HG03354 (cell line): ENCODE results near the gene EPB41L4A.
"Not testable (repeated sequence)": the region's sequence is repeated elsewhere in the genome, so short reads cannot be mapped to it uniquely, and the experiment has no call there.

Experiments used
- ATAC-seq: cut with Tn5 transposase; IDR thresholded peaks from one replicate; pipeline ENCODE4 v1.9.1; 2021; ENCODE audit warnings: mild to moderate bottlenecking; ENCODE audit not compliant: unreplicated experiment, poor library complexity, severe bottlenecking

Gene EPB41L4A, protein sequence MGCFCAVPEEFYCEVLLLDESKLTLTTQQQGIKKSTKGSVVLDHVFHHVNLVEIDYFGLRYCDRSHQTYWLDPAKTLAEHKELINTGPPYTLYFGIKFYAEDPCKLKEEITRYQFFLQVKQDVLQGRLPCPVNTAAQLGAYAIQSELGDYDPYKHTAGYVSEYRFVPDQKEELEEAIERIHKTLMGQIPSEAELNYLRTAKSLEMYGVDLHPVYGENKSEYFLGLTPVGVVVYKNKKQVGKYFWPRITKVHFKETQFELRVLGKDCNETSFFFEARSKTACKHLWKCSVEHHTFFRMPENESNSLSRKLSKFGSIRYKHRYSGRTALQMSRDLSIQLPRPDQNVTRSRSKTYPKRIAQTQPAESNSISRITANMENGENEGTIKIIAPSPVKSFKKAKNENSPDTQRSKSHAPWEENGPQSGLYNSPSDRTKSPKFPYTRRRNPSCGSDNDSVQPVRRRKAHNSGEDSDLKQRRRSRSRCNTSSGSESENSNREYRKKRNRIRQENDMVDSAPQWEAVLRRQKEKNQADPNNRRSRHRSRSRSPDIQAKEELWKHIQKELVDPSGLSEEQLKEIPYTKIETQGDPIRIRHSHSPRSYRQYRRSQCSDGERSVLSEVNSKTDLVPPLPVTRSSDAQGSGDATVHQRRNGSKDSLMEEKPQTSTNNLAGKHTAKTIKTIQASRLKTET

DNA sequence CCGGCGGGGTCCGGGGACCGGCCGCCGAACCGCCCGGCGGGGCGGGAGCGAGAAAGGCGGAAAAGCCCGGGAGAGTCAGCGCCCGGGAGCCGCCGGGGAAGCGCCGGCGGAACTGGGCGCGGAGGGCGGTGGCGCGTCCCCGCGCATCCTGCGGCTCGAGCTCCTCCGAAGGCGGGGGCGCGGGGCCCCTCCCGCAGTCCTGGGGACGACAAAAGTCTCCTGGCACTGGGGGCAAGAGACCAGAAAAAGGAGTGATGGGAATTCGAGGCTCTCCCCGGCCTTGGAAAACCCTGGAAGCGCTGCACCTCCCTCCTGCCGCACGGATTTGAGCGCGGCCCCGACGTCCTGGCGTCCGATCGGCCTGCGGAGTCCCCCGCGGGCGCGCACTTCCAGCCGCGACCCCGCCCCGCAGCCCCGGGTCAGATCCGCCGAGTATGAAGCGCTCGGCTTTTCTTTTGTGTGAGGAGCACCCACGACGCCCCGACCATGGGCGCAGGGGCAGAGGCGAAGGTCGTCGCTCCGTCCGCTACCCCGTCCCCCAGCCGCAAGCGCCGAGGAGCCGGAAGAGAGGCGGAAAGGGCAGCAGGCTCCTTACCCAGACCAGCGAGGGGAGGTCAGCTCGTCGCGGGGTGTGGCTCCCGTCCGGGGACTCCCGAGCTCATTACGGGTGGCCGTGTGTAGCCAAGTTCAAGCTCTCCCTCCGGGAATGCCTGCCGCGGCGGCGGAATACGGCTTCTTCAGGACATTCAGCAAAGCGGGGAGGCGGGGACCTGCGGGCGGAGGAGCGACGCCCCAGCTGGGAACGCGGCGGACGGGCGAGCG lies at the start of gene EPB41L4A:
Gene EPB41L4A (minus strand): TSS at position 114 of the 822 bp plus-strand sequence. CDS start 238 bp downstream, outside the sequence.
- peak; percentile 17 for ATAC-seq

- no peak for ATAC-seq
These were observed 48.4 kb upstream of the EPB41L4A start for GRCh38 chr5:112467485-112467884.

GRCh38 chr5:112466261-112466660 lies 47.2 kb upstream of the EPB41L4A start:
- not testable (repeated sequence) for ATAC-seq

DNA sequence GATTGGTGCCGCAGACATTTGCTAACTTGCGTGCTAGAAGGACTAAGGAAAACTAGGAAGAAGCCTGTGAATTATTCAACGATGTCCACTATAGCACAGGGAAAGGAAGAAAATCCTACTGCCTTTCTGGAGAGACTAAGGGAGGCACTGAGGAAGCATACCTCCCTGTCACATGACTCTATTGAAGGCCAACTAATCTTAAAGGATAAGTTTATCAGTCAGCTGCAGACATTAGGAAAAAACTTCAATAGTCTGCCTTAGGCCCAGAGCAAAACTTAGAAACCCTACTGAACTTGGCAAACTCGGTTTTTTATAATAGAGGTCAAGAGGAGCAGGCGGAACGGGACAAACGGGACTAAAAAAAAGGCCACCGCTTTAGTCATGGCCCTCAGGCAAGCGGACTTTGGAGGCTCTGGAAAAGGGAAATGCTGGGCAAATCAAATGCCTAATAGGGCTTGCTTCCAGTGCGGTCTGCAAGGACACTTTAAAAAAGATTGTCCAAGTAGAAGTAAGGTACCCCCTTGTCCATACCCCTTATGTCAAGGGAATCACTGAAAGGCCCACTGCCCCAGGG lies 28.2 kb upstream of the EPB41L4A start:
- not testable (repeated sequence) for ATAC-seq

DNA sequence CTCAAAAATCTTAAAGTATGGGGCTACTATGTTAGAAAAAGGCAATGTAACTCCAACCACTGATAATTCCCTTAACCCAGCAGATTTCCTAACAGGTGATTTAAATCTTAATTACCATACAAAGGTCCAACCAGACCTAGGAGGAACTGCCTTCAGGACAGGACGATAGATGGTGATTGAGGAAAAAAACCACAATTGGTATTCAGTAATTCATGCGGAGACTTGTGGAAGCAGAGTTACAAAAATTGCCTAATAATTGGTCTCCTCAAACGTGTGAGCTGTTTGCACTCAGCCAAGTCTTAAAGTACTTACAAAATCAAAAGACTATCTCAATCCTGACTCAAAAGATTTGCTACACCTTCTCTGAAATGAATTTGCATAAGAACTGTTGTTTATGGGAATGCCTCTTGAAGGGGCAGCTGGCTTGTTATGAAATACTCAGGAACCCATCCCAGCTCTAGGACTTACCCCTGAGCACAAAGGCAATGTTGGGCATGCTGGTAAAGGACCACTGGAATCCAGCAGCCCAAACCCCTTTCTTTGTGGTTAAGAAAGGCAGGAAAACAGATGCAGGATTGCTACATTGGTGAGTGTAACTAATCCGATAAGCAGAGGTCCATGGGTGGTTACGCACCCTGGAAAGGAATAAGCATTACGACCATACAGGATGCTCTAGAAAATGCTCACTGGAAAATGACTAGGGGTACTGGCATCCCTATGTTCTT lies 26.7 kb upstream of the EPB41L4A start:
- ATAC-seq: no peak

DNA sequence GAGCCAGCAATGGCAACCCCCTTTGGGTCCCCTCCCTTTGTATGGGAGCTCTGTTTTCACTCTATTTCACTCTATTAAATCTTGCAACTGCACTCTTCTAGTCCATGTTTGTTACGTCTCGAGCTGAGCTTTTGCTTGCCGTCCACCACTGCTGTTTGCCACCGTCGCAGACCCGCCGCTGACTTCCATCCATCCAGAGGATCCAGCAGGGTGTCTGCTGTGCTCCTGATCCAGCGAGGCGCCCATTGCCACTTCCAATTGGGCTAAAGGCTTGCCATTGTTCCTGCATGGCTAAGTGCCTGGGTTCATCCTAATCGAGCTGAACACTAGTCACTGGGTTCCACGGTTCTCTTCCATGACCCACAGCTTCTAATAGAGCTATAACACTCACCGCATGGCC lies 24.9 kb upstream of the EPB41L4A start:
- ATAC-seq: not testable (repeated sequence)

GRCh38 chr5:112440031-112440430 lies 21.0 kb upstream of the EPB41L4A start:
- no peak for ATAC-seq

DNA sequence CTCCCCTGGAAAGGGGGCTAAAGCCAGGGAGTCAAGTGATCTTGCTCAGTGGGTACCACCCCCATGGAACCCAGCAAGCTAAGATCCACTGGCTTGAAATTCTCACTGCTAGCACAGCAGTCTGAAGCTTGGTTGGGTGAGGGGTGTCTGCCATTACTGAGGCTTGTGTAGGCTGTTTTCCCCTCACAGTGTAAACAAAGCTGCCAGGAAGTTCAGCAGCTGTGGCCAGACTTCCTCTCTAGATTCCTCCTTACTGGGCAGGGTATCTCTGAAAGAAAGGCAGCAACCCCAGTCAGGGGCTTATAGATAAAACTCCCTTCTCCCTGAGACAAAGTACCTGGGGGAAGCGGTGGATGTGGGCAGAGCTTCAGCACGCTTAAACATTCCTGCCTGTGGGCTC lies 17.1 kb upstream of the EPB41L4A start:
- ATAC-seq: no peak

- no peak for ATAC-seq
These were observed 15.6 kb upstream of the EPB41L4A start for GRCh38 chr5:112434641-112435040.

DNA sequence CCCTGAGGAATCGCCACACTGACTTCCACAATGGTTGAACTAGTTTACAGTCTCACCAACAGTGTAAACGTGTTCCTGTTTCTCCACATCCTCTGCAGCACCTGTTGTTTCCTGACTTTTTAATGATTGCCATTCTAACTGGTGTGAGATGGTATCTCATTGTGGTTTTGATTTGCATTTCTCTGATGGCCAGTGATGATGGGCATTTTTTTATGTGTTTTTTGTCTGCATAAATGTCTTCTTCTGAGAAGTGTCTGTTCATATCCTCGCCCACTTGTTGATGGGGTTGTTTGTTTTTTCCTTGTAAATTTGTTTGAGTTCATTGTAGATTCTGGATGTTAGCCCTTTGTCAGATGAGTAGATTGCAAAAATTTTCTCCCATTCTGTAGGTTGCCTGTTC lies 7.1 kb upstream of the EPB41L4A start:
- ATAC-seq: not testable (repeated sequence)

DNA sequence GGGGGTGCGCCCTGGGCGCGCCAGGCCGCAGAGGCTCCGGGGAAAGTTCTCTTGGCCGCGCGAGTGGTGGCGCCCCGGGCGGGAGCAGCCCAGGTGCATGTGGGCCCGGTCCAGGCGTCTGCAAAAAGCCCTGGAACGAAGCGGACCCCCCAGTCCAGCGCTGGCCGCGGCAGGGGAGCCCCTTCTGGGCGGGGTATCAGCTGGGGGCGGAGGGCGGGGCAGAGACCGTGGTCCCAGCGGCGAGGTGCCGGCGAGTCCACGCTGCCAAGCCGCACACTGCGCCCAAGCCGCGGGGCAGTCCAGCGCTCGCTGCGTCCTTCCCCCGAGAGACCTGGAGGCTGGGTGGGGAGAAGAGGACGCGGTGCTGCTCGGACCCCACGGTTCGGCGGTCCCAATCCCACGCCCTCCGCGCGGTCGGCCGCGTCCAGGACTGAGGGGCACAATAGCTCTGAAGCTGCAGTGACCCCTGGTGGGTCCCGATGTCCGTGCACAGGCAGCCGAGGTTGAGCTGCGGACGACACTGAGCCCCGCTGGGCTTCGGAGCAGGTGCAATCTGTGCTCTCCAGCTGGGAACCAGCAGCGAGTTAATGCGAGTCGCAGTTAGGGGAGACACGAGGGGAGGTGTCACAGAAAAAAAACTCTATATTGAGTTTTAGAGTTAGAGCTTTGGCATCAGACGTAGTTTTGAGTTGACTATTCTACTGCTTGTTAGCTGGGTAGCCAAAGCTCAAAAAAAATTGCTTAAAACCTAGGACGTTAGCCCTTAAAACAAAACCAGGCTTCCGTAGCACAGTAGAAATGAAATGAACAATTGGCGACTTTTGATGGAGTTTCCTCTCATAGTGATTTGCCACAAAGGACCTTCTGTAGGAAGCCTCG lies 1.1 kb upstream of the EPB41L4A start:
- ATAC-seq: peak; percentile 87

DNA sequence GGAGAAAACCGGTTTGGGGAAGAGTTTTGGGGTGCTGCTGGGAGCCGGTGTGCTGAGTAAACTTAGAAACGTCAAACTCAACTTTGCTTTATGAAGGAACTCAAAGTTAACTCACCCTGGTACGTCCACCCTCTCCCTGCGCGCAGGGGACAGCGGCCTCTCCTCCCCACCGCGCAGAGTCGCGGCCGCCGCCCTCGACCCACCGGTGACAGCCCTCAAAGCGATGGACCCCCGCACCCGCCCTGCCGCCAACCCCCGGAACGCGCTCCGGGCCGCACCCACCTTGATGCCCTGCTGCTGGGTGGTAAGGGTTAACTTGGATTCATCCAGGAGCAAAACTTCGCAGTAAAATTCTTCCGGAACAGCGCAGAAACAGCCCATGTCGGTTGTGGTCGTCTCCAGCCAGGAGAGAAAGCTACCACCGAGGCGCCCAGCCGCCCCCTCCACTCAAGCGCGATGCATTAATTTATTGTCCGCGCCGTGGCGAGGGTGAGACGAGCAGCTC lies 366 bp downstream of the EPB41L4A start:
- no peak for ATAC-seq

GRCh38 chr5:112417931-112418658 lies 982 bp downstream of the EPB41L4A start:
- peak; percentile 56 for ATAC-seq

DNA sequence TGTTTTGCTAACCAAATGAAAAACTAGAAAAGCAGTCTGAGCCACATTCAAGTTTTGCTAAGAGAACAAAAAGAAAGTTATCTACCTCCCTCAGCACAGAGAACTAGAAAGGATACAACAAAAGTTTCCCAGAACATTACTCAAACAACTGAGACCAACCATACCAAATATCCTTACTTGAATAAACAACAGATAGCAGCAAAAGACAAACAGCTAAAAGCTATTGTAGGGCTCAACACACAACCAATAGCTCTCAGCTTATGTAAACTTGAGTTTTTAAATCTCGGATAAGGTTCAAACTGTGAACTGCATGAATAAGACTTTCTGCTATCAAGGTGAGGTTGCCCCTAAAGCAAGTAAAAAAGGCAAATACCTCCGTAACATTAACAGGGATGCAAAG lies 3.5 kb downstream of the EPB41L4A start:
- ATAC-seq: no peak

GRCh38 chr5:112413611-112414010 lies 5.5 kb downstream of the EPB41L4A start:
- ATAC-seq: no peak

GRCh38 chr5:112412346-112412745 lies 6.7 kb downstream of the EPB41L4A start:
- no peak for ATAC-seq

GRCh38 chr5:112411903-112412302 lies 7.2 kb downstream of the EPB41L4A start:
- no peak for ATAC-seq

DNA sequence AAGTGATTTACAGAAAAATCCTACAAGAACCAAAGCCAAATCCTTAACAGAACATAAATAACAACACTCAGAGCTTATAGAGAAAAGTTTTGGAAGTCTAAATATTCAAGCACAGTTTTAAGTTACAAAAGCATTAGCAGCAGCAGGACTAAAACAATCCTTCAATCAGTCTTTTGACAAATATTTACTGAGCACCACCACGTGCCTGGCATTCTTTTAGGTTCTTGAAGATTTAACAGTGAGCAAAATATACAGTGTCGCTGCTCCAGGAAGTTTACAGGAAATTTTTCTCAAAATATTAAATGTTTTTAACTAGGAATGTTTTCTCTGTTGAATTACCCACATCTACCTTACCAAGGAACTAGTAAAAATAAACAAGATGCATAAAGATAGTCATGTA lies 11.4 kb downstream of the EPB41L4A start:
- ATAC-seq: no peak
